GM18873 (cell line): ENCODE measurements around the gene ZNF536.

Source experiments
- ATAC-seq: cut with Tn5 transposase; IDR thresholded peaks from one replicate; pipeline ENCODE4 v1.9.1; 2021; ENCODE audit warnings: mild to moderate bottlenecking, moderate library complexity, moderate number of reproducible peaks; ENCODE audit not compliant: unreplicated experiment, low FRiP score

Gene ZNF536

GRCh38 chr19:30516531-30516930, 144.3 kb downstream of the ZNF536 start:
- ATAC-seq, result no peak

DNA sequence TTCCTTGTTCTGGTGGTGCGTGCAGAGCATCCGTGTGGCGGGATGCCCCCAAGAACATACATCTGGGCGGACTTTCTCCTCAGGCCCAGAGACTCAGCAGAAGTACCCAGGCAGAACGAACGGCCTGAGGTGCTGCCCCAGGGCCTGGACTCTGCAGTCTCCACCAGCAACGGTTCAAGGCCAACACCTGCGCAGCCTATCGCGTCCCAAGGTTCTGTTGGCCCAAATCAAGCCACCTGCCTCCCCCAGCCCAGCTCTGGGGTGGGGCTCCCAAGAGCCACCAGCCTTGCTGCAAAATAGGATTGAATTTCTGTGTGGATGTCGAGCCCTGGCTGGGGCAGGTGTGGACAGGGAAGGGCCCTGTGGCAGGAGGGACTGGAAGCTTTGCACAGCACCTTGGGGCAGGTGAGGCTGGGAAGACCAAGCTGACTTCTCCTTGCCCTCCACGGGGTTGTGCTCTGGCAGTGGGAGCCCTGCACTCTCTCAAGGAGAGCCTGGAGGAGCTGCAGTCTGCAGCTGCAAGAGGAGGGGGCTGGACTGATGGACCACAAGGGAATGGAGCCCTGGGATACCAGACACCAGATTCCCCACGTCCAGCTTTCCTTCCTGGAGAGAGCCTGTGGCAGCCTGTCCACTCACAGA, 146.9 kb downstream of the ZNF536 start:
- no peak for ATAC-seq

- no peak for ATAC-seq
These were observed 147.5 kb downstream of the ZNF536 start for GRCh38 chr19:30519607-30520205.

DNA sequence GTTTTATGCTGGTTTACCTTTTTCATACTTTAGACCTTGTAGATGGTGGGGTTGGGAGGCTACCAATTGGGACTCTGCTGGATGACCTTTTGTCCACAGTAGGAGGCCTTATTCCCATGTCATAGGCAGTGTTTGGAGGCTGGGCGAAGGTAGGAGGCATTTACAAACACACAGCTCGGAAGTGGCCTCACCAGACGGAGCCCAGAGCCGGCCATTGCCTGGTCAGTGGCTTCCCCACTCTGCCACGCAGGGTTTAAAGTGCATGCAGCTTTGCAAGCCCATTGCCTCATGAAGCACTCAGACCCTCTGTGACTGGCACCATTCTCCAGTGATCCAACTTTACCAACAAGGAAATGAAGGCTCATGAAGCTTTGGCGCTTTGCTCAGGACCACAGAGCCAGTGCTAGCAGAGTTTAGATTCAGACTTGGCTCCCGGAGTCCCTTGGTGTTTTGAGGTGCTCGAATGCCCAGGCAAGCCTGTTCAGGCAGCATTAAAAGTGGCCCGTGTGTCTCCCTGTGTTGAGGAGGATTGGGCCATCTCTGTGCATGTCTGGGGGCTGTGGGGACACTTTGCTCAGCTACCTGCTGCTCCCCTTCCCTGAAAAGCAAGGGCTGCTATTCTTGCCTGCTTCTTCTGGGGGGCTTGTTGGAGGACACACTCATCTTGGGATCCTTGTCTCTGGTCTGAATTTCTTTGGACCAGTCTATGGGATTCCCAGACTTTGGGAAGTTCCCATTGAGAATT, 148.7 kb downstream of the ZNF536 start:
- ATAC-seq, result no peak

- ATAC-seq, result no peak
These were observed 149.8 kb downstream of the ZNF536 start for GRCh38 chr19:30521937-30522336.

DNA sequence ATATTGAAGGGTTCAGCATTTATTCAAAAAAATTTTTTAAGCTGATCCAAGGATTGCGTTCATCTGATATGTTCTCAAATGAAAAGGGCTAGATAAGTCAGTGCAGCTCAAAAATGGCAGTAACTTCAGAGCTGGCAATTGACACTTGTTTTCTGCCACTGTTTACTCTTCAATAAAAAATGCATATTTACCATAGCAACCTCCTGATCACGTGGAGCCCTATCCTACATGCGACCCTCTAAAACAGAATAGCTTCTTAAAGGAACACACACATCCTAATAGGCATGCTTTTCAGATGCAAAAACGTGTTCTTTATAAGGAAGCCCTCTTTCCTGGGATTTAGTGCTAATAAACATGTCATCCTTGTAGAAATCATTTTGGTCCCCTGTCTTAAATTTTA, 150.2 kb downstream of the ZNF536 start:
- no peak for ATAC-seq

DNA sequence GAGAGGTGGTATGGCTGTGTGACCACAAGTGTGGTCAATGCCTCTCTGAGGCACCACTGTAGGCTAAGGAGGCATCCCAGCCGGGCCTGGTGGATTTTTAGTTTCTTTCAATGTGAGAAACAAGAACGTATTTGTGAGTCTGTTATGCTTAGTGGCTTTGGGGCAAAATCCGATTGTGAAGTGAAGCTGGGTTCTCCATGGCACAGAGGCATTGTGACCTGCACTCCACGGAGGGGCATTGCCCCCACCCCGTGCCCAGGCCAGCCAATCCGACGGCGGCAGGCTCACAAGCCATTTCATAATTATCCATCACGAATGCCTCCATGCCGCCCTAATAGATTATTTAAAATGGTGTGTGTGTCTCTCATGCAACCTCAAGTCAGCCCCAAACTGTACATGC, 151.6 kb downstream of the ZNF536 start:
- ATAC-seq, result no peak

- ATAC-seq, result no peak
These were observed 153.2 kb downstream of the ZNF536 start for GRCh38 chr19:30525383-30525782.

- no peak for ATAC-seq
These were observed 156.7 kb downstream of the ZNF536 start for GRCh38 chr19:30528919-30529318.

GRCh38 chr19:30529876-30530275, 157.7 kb downstream of the ZNF536 start:
- ATAC-seq, result no peak

GRCh38 chr19:30530751-30531150, 158.6 kb downstream of the ZNF536 start:
- no peak for ATAC-seq

GRCh38 chr19:30535011-30535410, 162.8 kb downstream of the ZNF536 start:
- no peak for ATAC-seq

DNA sequence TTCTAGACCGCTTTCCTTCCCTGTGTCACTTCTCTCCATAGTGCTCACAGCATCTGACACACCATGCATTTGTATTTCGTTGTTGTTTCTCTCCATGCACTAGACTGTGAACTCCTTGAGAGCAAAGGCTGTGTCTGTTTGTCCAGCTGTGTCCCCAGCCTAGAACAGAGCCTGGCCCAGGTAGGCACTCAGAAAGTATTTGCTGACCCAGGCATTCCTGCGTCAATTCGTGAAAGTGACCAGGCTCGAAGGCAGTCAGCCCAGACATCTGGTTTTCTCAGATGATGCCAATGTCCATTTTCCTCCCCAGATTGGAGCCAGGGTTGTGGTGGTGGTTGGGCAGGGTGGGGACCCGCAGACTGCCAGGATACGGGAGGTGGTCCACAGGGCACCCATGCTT, 164.8 kb downstream of the ZNF536 start:
- no peak for ATAC-seq

DNA sequence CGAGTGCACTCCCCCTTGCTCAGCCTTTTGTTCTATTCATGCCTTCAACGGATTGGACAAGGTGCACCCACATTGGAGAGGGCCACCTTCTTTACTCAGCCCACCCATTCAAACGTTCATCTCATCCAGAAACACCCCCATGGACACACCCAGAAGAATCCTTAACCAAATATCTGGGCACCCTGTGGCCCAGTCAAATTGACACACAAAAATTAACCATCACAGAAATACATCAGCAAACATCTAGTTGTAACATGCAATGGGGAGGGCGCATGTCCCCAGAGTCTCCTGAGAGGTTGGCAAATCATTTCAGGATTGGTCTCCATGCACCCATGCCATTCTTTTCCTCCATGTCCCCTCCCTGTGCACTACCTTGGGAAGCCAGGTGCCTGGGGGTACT, 167.1 kb downstream of the ZNF536 start:
- no peak for ATAC-seq

- no peak for ATAC-seq
These were observed 167.8 kb downstream of the ZNF536 start for GRCh38 chr19:30539981-30540380.

DNA sequence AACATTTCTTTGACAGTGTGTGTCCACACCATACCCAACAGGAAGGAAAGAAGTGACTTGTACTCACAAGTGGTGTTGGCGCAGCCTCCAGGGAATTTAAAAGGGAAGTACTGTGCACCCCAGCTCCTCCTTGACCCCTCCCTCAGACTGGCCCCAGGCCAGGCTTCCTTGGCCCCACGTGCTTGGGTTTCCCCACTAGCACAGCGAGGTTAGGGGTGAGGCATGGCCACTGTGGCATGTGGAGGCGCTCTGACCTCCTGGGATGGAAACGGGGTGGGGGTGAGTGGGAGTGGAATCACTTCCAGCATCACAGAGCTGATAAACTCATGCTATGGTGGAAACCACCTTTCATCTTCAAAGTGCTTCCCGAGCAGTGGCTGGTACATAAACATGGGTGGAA, 168.6 kb downstream of the ZNF536 start:
- ATAC-seq, result no peak

DNA sequence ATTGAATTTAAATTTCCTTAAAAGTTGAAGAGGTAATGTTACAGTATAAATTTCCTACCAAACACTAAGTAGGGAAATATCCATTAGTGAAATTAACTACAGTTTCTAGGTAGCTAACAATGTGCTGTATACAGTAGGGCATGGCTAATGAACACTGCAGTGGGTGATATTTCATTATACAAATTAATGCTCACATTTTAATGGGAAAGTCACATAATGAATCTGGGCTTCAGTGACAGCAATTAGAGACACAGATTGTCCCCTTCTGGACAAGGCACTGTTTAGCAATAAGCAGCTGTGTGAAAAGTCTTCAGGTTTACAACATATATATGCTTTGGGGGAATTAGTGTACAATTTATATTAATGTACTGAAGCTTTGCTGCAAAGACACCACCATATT, 169.4 kb downstream of the ZNF536 start:
- ATAC-seq, result no peak

DNA sequence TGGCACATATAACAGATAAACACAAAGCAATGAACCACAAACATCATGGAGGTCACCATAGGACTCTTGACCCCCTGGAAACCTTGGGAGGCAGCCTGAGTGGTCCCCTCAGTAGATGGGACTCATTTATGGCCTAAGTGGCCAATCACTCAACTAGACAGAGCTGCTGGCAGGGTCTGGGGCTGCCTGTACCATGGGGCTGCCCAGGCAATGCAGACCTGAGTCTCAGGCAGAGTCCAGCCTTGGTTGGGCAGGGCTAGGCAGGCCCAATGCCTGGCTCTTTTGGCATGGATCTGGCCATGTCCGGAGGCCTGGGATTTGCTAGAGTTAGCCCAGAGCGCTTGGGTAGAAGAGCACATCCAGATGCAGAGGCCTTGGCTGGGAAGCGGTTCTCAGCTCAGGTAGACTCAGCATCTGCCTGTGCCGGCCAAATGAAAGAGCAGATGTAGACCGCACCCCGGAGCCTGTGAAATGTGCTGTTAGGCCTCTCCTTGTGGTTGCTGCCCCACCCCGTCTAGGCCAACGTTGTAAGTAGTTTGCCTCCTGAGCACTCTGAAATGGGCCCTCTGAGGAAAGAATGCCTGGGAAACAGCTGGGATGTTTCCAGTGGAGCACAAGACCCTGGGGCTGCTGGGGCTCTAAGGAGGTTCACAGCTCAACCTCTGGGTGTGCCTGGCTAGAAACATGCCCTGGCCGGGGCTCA, 171.2 kb downstream of the ZNF536 start:
- no peak for ATAC-seq

GRCh38 chr19:30545752-30546151, 173.6 kb downstream of the ZNF536 start:
- ATAC-seq, result no peak

GRCh38 chr19:30546332-30546731, 174.1 kb downstream of the ZNF536 start:
- no peak for ATAC-seq

- ATAC-seq, result no peak
These were observed 175.1 kb downstream of the ZNF536 start for GRCh38 chr19:30547246-30547645.
